Ureter (tissue), 1 donor: ENCODE measurements around the gene FCHO1. TPM values are rescaled to one million over a fixed set of nuclear protein-coding genes. Genes with fewer than 3 reads are reported as not detected.

Source experiments
- DNase-seq: peaks from one replicate; pipeline ENCODE4 v3.0.0-alpha.2; 2020; ENCODE audit warnings: low spot score
- total RNA-seq: library from RNA; stranded (reverse); gene quantifications from one replicate; pipeline ENCODE4 v1.2.4, GENCODE V29; 2023
- donor health status: DM: yes; HTN: yes; CAD: no.

Gene FCHO1
- 4.8 TPM for total RNA-seq

GRCh38 chr19:17751103-17751911, at the start of gene FCHO1:
TSS of gene FCHO1 (plus strand) at chr19:17751477. CDS start at chr19:17755165, 3,688 bp downstream.
- peak; percentile 69 for DNase-seq

- no peak for DNase-seq
Measured at GRCh38 chr19:17703824-17704463, 47.3 kb upstream of the FCHO1 start.

- no peak for DNase-seq
Measured at GRCh38 chr19:17706750-17707181, 44.5 kb upstream of the FCHO1 start.

- no peak for DNase-seq
Measured at GRCh38 chr19:17711851-17712250, 39.4 kb upstream of the FCHO1 start.

GRCh38 chr19:17716309-17716929, 34.9 kb upstream of the FCHO1 start:
- no peak for DNase-seq

- no peak for DNase-seq
Measured at GRCh38 chr19:17718550-17718946, 32.7 kb upstream of the FCHO1 start.

- peak; percentile 57 for DNase-seq
Measured at GRCh38 chr19:17718947-17719711, 32.1 kb upstream of the FCHO1 start, which contains the start of gene MAP1S. TSS of gene MAP1S (plus strand) at chr19:17719480. CDS start at chr19:17719503, 23 bp downstream.

GRCh38 chr19:17719730-17720400, 31.4 kb upstream of the FCHO1 start:
- no peak for DNase-seq

GRCh38 chr19:17720440-17720839, 30.8 kb upstream of the FCHO1 start:
- no peak for DNase-seq

GRCh38 chr19:17721111-17721628, 30.1 kb upstream of the FCHO1 start:
- no peak for DNase-seq

- DNase-seq = no peak
Measured at GRCh38 chr19:17721821-17722220, 29.5 kb upstream of the FCHO1 start.

GRCh38 chr19:17722655-17723240, 28.5 kb upstream of the FCHO1 start:
- DNase-seq = no peak

GRCh38 chr19:17724655-17725054, 26.6 kb upstream of the FCHO1 start:
- no peak for DNase-seq

- no peak for DNase-seq
Measured at GRCh38 chr19:17725422-17726078, 25.7 kb upstream of the FCHO1 start.

GRCh38 chr19:17726136-17726741, 25.0 kb upstream of the FCHO1 start:
- DNase-seq = no peak

- DNase-seq = no peak
Measured at GRCh38 chr19:17726964-17727773, 24.1 kb upstream of the FCHO1 start.

- no peak for DNase-seq
Measured at GRCh38 chr19:17727843-17728242, 23.4 kb upstream of the FCHO1 start.

GRCh38 chr19:17733127-17733526, 18.1 kb upstream of the FCHO1 start:
- DNase-seq = no peak

- no peak for DNase-seq
Measured at GRCh38 chr19:17734146-17734545, 17.1 kb upstream of the FCHO1 start.
